HG03378 (cell line): ENCODE results near the gene FLNC.

ENCODE experiments used
- ATAC-seq: cut with Tn5 transposase; IDR thresholded peaks from one replicate; pipeline ENCODE4 v1.9.1; 2021; ENCODE audit warnings: mild to moderate bottlenecking, moderate library complexity; ENCODE audit not compliant: unreplicated experiment

The FLNC gene

DNA sequence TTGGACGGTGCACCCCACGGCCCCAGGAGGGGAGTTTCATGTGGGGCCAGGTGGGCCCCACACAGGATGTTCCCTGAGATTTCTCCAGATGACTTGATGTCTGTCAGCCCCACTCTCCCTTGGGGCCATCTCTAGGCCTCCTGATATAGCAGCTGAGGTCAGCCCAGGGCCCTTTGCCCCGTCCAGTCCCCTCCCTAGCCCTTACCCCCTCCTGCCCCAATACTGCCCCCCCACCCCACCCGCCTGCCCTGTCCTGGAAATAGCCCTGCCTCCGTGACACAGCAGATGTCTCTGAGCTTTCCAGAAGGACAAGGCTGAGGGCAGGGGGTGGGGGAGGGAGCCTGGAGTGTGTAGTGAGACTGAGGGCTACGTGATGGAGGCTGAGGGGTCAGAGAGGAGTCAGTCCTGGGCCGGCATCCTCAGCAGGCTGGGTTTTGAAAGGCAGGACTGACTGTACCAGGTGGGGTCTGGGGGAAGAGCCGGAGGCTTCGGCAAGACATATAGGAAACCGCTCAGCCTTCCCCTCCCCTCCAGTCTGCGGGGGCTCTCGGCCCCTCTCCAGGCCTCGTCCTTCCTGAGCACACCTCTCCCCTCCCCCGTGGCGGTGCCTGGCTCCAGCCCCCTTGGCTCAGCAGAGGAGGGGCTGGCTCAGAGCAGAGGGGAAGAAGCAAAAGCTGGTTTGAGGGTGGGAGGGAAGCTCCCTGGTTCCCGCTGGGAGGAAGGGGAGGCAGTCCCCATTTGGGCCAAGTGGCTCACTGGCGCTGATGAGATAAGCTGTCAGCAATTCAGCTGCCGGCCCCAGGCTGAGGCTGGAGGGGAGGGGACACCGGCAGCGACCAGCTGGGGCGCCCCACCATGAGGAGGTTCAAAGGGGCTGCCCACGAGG is 2.0 kb downstream of the FLNC start:
- no peak for ATAC-seq

DNA sequence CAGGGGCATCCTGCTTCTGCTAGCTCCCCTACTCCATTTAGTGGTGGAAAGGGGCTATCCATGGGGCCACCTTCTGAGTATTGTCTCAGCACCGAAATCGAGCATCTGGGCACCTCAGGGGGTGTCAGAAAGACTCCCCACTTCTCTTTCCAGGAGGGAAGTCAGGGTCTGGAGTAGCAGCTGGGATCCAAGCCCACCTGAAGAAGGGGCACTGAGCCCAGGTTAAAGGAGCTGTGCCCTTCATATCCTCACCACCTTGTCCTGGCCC is 2.6 kb downstream of the FLNC start:
- no peak for ATAC-seq

DNA sequence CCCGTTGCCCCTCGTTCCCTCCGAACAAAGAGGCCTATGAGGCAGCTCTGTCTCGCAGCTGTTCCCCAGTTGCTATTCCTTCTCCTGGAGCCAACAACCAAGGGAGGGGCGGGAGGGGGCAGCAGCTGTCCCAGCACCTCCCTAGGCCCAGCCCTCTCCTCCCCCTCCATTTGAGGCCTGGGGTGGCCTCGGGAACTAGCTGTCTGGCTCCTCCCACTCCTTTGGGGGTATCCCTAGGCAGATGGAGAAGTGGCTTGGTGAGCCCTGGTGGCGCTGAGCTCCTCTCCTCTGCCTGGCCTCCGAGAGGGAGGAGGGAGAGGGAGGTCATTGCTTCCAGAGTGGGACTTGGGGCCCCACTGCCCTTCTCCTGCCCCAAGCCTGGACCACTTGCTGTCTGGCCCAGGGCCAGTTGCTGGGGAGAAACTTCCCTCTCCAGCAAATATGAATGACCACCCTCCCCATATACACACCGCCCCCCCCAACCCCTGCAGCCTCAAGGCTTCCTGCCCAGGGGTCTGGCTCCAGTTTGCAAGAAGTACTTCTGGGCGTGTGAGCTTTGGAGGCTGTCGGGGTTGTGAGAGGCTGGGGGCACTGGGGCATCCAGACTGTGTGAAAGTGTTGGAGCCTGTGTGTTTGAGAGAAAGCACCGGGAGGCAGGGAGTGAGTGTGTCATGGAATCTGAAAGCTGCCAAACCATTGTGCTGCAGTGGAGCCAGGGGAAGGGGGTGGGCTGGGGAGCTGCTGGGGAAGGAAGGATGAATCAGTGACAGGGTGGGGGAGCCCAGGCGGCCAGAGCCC is 3.1 kb downstream of the FLNC start:
- ATAC-seq, result no peak

DNA sequence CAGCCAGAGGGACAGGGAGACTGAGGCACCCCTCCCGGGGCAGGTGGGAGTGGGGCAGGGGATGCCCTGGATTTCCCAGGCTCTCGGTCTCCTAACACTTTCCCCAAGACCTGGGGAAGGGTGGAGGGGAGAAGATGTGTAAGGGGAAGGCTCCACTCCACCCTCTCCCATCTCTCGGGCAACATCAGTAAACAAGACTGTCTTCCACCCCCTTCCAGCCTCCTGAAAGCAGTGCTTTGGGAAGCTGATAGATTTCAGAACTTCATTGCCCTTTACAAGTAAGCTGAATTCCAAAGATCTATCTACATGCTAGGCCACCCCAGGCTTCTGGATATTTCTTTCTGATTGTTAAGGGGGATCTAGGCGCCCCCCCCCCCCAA is 3.7 kb downstream of the FLNC start:
- no peak for ATAC-seq

DNA sequence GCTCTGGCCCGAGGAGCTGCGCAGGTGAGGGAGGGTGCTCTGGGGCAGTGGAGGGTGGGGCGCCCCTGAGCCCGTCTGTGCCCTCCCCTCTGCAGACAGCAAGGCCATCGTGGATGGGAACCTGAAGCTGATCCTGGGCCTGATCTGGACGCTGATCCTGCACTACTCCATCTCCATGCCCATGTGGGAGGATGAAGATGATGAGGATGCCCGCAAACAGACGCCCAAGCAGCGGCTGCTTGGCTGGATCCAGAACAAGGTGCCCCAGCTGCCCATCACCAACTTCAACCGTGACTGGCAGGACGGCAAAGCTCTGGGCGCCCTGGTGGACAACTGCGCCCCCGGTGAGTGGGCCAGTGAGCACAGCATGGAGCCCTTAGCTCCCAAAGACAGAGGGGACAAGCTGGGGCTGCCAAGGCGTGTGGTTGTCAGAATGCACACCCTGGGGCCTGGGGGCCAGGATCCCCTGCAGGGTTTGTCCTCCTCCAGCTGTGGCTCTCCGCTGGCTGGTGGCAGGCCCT is 5.1 kb downstream of the FLNC start:
- ATAC-seq, result no peak

GRCh38 chr7:128835790-128836641 is 5.8 kb downstream of the FLNC start:
- no peak for ATAC-seq

DNA sequence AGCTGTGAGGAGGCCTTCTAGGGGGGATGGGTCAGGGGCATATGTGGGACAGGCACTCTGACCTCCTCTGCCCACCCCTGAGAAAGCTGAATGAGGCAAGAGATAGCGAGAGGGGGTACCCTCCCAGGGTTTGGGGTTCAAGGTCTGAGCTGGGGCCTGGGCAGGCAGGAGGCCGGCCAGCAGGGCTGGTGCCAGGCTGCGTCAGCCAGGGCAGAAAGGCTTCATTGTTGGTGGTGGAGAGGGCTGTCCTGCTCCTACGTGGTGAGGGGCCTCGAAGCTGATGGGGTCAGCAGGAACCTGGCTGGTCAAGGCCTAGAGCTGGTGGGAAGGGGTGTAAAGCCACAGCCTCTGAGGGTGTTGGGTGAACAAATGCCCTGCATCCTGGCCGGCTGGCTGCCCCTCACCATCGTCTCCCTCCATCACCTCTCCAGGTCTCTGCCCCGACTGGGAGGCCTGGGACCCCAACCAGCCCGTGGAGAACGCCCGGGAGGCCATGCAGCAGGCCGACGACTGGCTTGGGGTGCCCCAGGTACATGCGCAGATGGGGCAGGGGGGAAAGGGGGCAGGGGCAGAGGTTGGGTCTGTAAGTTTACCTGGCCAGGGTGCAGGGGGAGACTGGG is 6.6 kb downstream of the FLNC start:
- ATAC-seq, result no peak

GRCh38 chr7:128837521-128837921 is 7.3 kb downstream of the FLNC start:
- ATAC-seq, result no peak

- ATAC-seq, result no peak
Observed at GRCh38 chr7:128838109-128838779, 8.0 kb downstream of the FLNC start.

DNA sequence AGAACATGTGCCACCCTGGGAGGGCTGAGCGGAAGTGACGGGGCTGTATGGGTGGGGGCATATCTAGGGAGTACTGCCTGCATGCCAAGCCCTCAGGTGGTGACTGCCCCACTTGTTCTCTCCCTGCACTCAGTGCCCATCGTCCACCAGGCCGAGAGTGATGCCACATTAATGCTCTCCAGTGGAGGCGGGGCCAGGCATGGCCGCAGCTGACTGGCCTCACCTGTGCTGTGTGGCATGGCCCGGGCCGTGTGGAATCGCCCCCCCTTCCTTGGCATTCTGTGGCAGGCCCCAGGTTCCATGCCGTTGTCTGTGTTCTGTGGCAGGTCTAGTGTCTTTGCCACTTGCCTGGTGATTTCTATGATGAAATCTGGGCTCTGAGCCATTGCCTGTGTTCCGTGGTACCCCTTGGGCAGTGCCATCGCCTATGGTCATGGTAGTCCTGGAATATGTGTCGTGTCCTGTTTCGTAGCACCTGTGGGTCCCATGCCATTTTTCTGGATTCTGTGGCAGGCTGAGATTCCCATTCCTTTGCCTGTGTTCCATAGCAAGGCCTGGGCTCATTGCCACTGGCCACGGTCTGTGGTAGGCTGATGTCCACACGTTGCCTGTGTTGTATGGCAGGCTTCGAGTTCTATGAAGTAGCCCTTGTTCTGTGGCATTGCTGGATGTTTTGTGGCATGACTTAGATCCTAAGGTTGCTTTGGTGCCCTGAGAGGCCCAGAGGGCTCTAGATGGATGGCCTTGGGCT is 8.9 kb downstream of the FLNC start:
- no peak for ATAC-seq

DNA sequence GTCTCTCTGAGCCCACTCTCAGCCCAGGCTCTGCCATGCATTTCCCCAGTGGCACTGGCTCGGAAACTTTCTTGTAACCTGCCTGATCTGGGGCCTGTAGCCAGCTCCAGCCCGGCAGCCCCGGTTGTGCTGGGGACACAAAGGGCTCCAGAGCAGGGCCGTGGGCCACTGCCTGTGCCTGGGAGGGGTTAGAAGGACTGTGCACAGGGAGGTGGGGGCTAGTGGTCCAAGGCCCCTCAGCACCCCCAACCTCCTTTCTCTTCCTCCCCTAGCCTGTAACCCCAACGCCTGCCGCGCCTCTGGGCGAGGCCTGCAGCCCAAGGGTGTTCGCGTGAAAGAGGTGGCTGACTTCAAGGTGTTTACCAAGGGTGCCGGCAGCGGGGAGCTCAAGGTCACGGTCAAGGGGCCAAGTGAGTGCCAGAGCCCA is 9.6 kb downstream of the FLNC start:
- no peak for ATAC-seq

DNA sequence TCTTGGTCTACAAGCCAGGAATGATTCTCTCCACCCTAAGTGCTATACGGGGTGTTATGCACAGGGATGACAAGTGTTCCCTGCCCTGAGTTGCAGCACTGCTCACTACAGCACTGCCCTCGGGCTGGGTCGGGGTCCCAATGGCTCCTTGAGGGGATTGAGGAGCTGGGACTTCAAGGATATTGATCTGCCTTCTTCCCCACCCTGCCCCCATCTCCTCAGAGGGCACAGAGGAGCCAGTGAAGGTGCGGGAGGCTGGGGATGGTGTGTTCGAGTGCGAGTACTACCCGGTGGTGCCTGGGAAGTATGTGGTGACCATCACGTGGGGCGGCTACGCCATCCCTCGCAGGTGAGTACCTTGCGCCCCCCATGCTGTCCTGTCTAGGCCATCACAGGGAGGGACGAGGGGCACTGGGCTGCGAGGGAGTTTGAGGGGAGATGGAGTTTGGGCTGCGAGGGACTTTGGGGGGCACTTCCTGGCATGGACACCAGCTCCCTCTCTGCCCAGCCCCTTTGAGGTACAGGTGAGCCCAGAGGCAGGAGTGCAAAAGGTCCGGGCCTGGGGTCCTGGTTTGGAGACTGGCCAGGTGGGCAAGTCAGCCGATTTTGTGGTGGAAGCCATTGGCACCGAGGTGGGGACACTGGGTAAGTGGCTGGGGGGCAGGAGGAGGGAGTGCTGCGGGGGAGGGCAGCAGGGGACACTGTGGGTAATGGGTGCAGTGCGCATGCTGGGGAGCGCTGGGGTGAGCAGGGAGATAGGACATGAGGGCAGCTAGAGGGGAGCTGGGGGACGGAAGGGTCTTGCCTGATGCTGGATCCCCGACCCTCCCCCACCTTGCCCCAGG is 10.3 kb downstream of the FLNC start:
- no peak for ATAC-seq

GRCh38 chr7:128841171-128841690 is 11.0 kb downstream of the FLNC start:
- no peak for ATAC-seq

GRCh38 chr7:128841921-128842673 is 11.9 kb downstream of the FLNC start:
- no peak for ATAC-seq

DNA sequence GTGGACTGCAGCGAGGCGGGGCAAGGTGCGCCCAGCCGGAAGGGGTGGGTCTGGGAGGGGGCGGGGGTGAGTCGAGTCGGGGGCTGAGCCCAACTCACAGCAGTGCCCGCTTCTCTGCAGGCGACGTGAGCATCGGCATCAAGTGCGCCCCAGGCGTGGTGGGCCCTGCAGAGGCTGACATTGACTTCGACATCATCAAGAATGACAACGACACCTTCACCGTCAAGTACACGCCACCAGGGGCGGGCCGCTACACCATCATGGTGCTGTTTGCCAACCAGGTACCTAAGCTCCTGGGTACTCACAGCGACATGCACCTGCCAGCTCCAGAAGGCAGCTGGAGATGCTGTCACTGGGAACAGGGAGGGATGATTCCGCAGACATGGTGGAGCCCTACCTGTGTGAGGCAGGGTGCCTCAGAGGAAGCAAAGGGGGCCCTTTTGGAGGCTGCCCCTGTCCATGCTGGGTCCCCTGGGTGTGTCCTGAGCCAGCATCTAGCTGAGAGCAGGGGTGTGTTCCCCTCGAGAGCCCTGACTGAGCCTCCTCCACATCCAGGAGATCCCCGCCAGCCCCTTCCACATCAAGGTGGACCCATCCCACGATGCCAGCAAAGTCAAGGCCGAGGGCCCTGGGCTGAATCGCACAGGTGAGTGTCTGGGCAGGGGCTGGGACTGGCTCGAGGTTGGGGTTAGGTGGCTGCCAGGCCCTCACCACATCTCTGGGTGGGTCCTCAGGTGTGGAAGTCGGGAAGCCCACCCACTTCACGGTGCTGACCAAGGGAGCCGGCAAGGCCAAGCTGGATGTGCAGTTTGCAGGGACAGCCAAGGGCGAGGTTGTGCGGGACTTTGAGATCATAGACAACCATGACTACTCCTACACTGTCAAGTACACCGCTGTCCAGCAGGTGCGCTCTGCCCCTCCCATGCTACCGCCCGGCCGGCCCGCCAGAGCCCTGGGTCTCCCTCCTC is 12.8 kb downstream of the FLNC start:
- ATAC-seq, result no peak

- no peak for ATAC-seq
Observed at GRCh38 chr7:128843938-128844621, 13.9 kb downstream of the FLNC start.
